Measurements from ENCODE around the gene ZRANB2.

DNA sequence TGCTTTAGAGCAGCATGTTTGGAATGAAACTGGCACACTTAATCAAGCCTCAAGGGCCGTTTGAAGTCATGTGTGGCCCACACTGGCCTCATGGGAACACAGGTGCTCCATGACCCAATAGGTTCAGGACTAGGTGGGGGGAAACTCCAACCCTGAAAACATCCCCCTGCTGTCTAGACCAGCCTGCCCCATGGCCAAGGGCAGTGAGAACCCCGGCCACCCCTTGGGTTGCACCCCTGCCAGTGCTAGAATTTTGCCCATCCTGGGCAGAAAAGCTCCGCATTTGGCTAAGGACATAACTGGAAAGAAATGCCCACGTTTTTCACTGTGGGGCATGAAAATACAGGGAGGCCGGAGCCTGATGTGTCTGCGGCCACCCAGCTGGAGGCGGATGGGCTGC, 27.1 kb downstream of the ZRANB2 start:
- TF ChIP-seq, protein P1, sequence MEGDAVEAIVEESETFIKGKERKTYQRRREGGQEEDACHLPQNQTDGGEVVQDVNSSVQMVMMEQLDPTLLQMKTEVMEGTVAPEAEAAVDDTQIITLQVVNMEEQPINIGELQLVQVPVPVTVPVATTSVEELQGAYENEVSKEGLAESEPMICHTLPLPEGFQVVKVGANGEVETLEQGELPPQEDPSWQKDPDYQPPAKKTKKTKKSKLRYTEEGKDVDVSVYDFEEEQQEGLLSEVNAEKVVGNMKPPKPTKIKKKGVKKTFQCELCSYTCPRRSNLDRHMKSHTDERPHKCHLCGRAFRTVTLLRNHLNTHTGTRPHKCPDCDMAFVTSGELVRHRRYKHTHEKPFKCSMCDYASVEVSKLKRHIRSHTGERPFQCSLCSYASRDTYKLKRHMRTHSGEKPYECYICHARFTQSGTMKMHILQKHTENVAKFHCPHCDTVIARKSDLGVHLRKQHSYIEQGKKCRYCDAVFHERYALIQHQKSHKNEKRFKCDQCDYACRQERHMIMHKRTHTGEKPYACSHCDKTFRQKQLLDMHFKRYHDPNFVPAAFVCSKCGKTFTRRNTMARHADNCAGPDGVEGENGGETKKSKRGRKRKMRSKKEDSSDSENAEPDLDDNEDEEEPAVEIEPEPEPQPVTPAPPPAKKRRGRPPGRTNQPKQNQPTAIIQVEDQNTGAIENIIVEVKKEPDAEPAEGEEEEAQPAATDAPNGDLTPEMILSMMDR (conservative IDR thresholded peaks at IDR 0.05; ENCODE audit: low read depth, low read length), result no peak
- no peak for TF ChIP-seq EZH2 (IDR thresholded peaks at IDR 0.05; ENCODE audit: borderline replicate concordance, low read depth, low read length, poor library complexity, severe bottlenecking)
